Coronary artery (tissue), 2 donors: ENCODE measurements around the gene GALK1.

Source experiments
- DNase-seq: peaks from one replicate; pipeline ENCODE4 v3.0.0-alpha.2; 2017; ENCODE audit warnings: low spot score
- H3K27ac ChIP-seq, 2 donors: fragments of 200-600 bp; sonication (generic); one replicate each; pipeline ENCODE4 v1.5.1; 2016 to 2019
- H3K4me3 ChIP-seq: fragments of 200-600 bp; sonication (generic); 2 replicates; pipeline ENCODE4 v1.5.1; 2016; ENCODE audit warnings: mild to moderate bottlenecking, moderate library complexity
- CTCF ChIP-seq: fragments of 200-600 bp; sonication (generic); IDR thresholded peaks from one replicate; pipeline ENCODE4 v1.5.1; 2019; ENCODE audit warnings: antibody characterized with exemption

The GALK1 gene

GRCh38 chr17:75750661-75751423 lies 14.2 kb downstream of the GALK1 start:
- no peak overlapping the region for H3K4me3 ChIP-seq
- DNase-seq: no peak
- no peak overlapping the region for H3K27ac ChIP-seq
- TF ChIP-seq CTCF: no peak

- Histone ChIP-seq H3K27ac (peak overlapping the region in 1 of 2 donors; percentile 17), H3K4me3 (peak overlapping the region; percentile 41)
- peak; percentile 84 for DNase-seq
- peak; percentile 99 for TF ChIP-seq CTCF
Observed at GRCh38 chr17:75749545-75750389, 15.2 kb downstream of the GALK1 start.

GRCh38 chr17:75748706-75749105 lies 16.3 kb downstream of the GALK1 start:
- H3K27ac ChIP-seq: no peak overlapping the region

GRCh38 chr17:75743625-75744206 lies 21.3 kb downstream of the GALK1 start:
- no peak for DNase-seq
- no peak for TF ChIP-seq CTCF
- H3K27ac ChIP-seq: no peak overlapping the region
- H3K4me3 ChIP-seq: no peak overlapping the region

More at GRCh38 chr17:75748706-75749105, 16.3 kb downstream of the GALK1 start:
- TF ChIP-seq CTCF: no peak
- DNase-seq: no peak
- H3K4me3 ChIP-seq: no peak overlapping the region

GRCh38 chr17:75742337-75742736 lies 22.7 kb downstream of the GALK1 start:
- Histone ChIP-seq H3K4me3 (no peak overlapping the region), H3K27ac (no peak overlapping the region)
- no peak for TF ChIP-seq CTCF
- DNase-seq: no peak

- DNase-seq: no peak
- TF ChIP-seq CTCF: no peak
- Histone ChIP-seq H3K27ac (no peak overlapping the region), H3K4me3 (no peak overlapping the region)
Observed at GRCh38 chr17:75740631-75741077, 24.3 kb downstream of the GALK1 start.
